Heart right ventricle (tissue), 16 donors: Measurements from ENCODE around the gene PPP1R2. TPM values are rescaled to one million over a fixed set of nuclear protein-coding genes. Genes with fewer than 3 reads are reported as not detected.

Experiments used
- ATAC-seq, 8 donors: fragments of 200-7000 bp; cut with Tn5 transposase; one replicate each; pipeline ENCODE4 v1.9.1; 2020; ENCODE audit warnings: mild to moderate bottlenecking in 8 of 8, moderate library complexity in 8 of 8, moderate number of reproducible peaks in 1 of 8
- DNase-seq, 2 donors: peaks; one replicate each; pipeline ENCODE4 v3.0.0-alpha.2; 2020
- H3K27ac ChIP-seq, 10 donors: fragments of 200-600 bp; sonication (generic) in 2 of 10; one replicate each; pipeline versions ENCODE4 v1.5.0 to v1.8.0; 2020 to 2022; ENCODE audit warnings: mild to moderate bottlenecking in 3 of 10
- H3K27me3 ChIP-seq, 7 donors: fragments of 200-600 bp; one replicate each; pipeline ENCODE4 v1.8.0; 2021 to 2022; ENCODE audit warnings: mild to moderate bottlenecking in 2 of 7
- H3K36me3 ChIP-seq, 9 donors: fragments of 200-600 bp; sonication (generic) in 1 of 9; one replicate each; pipeline versions ENCODE4 v1.5.0 to v1.8.0; 2020 to 2022; ENCODE audit warnings: mild to moderate bottlenecking in 2 of 9
- H3K4me1 ChIP-seq, 9 donors: fragments of 200-600 bp; sonication (generic) in 1 of 9; one replicate each; pipeline versions ENCODE4 v1.5.0 to v1.8.0; 2020 to 2022; ENCODE audit warnings: mild to moderate bottlenecking in 4 of 9
- H3K4me3 ChIP-seq, 10 donors: fragments of 200-600 bp; sonication (generic) in 2 of 10; one replicate each; pipeline versions ENCODE4 v1.5.0 to v1.8.0; 2020 to 2022; ENCODE audit warnings: mild to moderate bottlenecking in 7 of 10, moderate library complexity in 2 of 10
- H3K9me3 ChIP-seq, 11 donors: fragments of 200-600 bp in 10 of 11; sonication (generic) in 2 of 11; one replicate each; pipeline versions ENCODE4 v1.5.0 to v1.8.0; 2013 to 2022; ENCODE audit warnings: mild to moderate bottlenecking in 2 of 11, control low read depth in 1 of 11, moderate library complexity in 1 of 11
- WGBS, 2 donors: extraction: QIAGEN DNeasy Blood & Tissue Kit; methylation state at CpG; one replicate each; pipeline ENCODE4 v1.1.7; 2013; ENCODE audit warnings: inconsistent platforms in 1 of 2; 5-methylcytosine and 5-hydroxymethylcytosine counted together
- intact Hi-C, 10 donors: fragments of 100-400 bp; cut with DNase I; formaldehyde crosslinking; loops; one replicate each; pipeline versions ENCODE4 v1.11.1 to v1.14.2; 2022
- polyA plus RNA-seq, 2 donors: library from polyadenylated mRNA; stranded (reverse); fragments of 200-250 nt; gene quantifications; one replicate each; pipeline ENCODE4 v1.2.3, GENCODE V29; 2013
- total RNA-seq, 10 donors: library from RNA; stranded (reverse); fragmentation: NEBNext Ultra II Directional in 3 of 10; extraction: Animal tissue kit (Norgen Biotek cat#: 25700) in 3 of 10; gene quantifications; one replicate each; pipeline versions ENCODE4 v1.2.1 to v1.2.4, GENCODE V29; 2021 to 2023
- TF ChIP-seq, protein P1 (sequence below), 9 donors: fragments of 200-600 bp; sonication (generic) in 2 of 9; IDR thresholded peaks; one replicate each; pipeline versions ENCODE4 v1.5.0 to v1.8.0; 2021 to 2022; ENCODE audit warnings: antibody characterized with exemption in 9 of 9, mild to moderate bottlenecking in 5 of 9, moderate library complexity in 1 of 9
- donor health status: Arrhythmogenic right ventricular cardiomyopathy.
- donor health status: ischemic (EF 13 %, LVEDD 7.1; RV severe dilation, severe dysfunction).
- donor health status: healthy with polysubstance abuse.
- donor health status: DM: no; HTN: yes; CAD: no.
- donor health status: DM: no; HTN: no; CAD: no.
- donor health status: ischemic (EF 25% LVEDD 6.9; RV normal size, moderate dysfunction).
- donor health status: ischemic (EF 25% LVEDD 5.7; RV mildly dilated, moderate dysfunction).
- donor health status: healthy.
- donor health status: DM: yes; HTN: yes; CAD: no.
- donor health status: Ischemic cardiomyopathy.
- donor health status: ischemic (EF 35%, LVEDD 5.7; RV mildly dilated, moderate dysfunction).
- donor health status: nonischemic (EF 11% LVEDD 7.7; RV severe dilation, severe dysfunction).
- donor health status: DM: yes; HTN: yes; CAD: no.
- donor health status: PGD.
- donor health status: ischemic (EF 29% LVEDD 5.4; RV normal size, mild dysfunction).
- donor health status: nonischemic (EF 23%, LVEDD 6.1; RV moderate dilation, normal function).

Gene PPP1R2
- total and polyA plus RNA-seq, 12 donors = 15.4 to 55.2 (median 40.3) TPM

DNA sequence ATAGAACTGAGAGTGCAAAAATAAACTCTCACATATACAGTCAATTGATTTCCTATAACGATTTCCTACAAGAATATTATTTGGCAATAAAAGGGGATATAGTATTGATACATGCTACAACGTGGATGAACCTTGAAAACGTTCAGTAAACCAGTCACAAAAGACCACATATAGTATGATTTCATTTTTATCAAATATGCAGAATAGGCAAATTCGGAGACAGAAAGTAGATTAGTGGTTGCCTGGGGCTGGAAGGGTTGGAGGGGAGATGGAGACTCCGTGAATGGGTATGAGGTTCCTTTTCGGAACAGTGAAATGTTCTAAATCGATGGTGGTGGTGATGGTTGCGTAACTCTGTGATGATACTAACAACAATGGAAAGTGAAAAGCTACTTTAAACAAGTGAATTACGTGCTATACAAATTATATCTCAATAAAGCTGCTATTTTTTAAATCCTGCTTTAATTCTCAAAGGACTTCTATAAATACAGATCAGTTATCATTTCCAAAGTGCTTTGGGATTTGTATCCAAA lies 34.6 kb upstream of the PPP1R2 start:
- peaks cover 0 to 65% (median 4%) of the 10 kb centered on the region in 9 donors for H3K36me3 ChIP-seq
- no peak for DNase-seq
- no peaks in the 10 kb centered on the region for H3K27me3 ChIP-seq
- ATAC-seq = no peak
- peaks cover 3 to 24% (median 13%) of the 10 kb centered on the region in 9 donors for H3K4me1 ChIP-seq
- peaks cover 0 to 8% (median 0%) of the 10 kb centered on the region in 11 donors for H3K9me3 ChIP-seq
- intact Hi-C loops = no loop called here
- peak overlapping the region in 1 of 10 donors; percentile 6 for H3K27ac ChIP-seq
- no peak overlapping the region for H3K4me3 ChIP-seq
- TF ChIP-seq, protein P1, sequence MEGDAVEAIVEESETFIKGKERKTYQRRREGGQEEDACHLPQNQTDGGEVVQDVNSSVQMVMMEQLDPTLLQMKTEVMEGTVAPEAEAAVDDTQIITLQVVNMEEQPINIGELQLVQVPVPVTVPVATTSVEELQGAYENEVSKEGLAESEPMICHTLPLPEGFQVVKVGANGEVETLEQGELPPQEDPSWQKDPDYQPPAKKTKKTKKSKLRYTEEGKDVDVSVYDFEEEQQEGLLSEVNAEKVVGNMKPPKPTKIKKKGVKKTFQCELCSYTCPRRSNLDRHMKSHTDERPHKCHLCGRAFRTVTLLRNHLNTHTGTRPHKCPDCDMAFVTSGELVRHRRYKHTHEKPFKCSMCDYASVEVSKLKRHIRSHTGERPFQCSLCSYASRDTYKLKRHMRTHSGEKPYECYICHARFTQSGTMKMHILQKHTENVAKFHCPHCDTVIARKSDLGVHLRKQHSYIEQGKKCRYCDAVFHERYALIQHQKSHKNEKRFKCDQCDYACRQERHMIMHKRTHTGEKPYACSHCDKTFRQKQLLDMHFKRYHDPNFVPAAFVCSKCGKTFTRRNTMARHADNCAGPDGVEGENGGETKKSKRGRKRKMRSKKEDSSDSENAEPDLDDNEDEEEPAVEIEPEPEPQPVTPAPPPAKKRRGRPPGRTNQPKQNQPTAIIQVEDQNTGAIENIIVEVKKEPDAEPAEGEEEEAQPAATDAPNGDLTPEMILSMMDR (IDR thresholded peaks at IDR 0.05) = no peak
- 79 to 81% methylated on average over 9 of the region's 9 CpGs for WGBS, 2 donors

DNA sequence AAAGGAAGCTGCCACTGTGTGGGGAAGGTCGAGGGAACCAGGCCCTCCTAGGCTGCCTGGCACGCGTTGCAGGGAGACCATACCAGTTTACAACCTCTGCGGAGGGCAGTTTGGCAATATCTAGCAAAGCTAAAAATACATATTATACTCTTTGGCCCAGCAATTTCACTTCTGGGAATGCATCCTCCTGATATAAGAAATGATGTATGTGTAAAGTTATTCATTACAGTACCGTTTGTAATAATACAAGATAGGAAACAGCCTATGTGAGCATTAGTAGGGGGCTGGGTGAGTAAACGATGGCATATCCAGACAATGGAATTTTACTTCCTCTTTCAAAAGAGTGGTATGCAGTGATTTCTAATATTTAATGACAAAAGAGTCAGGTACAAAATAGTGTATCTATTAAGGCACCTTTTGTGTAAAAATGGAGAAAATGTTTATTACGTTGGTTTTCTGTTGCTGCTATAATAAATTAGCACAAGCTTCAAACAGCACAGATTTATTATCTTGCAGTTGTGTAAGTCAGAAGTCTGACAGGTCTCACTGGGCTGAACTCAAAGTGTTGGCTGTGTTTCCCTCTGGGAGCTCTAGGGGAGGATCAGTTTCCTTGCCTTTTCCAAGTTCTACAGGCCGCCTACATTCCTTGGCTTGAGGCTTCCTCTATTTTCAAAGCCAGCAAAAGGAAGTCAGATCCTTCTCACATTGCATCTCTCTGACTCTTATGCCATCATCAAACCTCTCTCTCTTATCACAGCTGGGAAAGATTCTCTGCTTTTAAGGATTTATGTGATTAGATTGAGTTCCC lies 31.6 kb upstream of the PPP1R2 start:
- H3K27ac ChIP-seq = no peak overlapping the region
- H3K36me3 ChIP-seq = peaks cover 0 to 92% (median 9%) of the 10 kb centered on the region in 9 donors
- no peaks in the 10 kb centered on the region for H3K27me3 ChIP-seq
- TF ChIP-seq, protein P1 (IDR thresholded peaks at IDR 0.05) = no peak
- intact Hi-C loops = no loop called here
- H3K9me3 ChIP-seq = peaks cover 0 to 8% (median 0%) of the 10 kb centered on the region in 11 donors
- H3K4me3 ChIP-seq = no peak overlapping the region
- ATAC-seq = peak in 4 of 8 donors; percentile 10 to 52 (median 32)
- DNase-seq = no peak
- peaks cover 3 to 31% (median 19%) of the 10 kb centered on the region in 9 donors for H3K4me1 ChIP-seq
- 61 to 69% methylated on average over 8 of the region's 8 CpGs for WGBS, 2 donors

DNA sequence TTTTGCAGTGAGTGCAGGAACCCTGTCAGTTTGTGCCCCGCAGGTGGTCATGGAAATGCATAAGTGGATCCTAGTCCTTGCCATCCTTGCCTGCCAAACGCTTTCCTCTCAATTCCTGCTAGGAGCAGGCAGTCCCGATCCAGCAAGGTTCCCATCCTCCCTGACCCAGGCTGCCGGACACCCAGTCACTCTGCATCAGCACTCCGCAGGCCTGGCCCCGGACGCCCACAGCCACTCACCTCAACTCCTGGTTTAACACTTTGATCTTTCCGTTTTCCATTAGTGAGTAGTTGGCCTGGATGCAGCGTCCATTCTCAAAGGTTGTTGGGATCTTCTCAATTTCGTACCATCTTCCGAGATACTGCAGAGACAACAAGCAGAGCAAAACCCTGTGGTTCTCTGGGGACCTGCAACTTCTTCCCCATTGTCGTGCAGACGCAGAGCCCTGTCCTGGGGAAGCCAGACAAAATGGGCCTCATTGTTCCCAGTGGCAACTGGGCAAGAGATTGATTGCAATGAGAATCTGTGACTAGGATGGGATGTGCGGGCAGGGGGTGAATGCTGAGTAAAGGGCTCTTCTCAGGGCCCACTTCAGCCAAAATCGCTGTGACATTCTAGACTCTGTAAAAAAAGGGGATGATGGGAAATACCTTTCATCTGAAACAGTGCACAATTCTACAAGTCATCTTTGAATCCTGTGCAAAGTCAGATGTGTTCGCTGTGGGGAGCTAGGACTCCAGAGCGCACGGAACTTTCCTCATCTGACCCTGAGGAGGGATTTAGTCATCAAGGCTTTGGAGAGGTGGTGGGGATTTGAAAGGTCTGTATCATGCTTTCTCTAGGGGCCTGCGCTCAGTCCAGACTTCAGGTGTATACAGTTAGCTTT lies 30.7 kb upstream of the PPP1R2 start:
- Histone ChIP-seq H3K27me3 (no peaks in the 10 kb centered on the region), H3K4me3 (no peak overlapping the region), H3K4me1 (peaks cover 3 to 31% (median 19%) of the 10 kb centered on the region in 9 donors), H3K36me3 (peaks cover 0 to 91% (median 9%) of the 10 kb centered on the region in 9 donors), H3K27ac (no peak overlapping the region), H3K9me3 (peaks cover 0 to 8% (median 0%) of the 10 kb centered on the region in 11 donors)
- 96 to 97% methylated on average over 19 of the region's 19 CpGs for WGBS, 2 donors
- TF ChIP-seq, protein P1 (IDR thresholded peaks at IDR 0.05) = no peak
- no peak for DNase-seq
- no peak for ATAC-seq
- intact Hi-C loops = no loop called here

DNA sequence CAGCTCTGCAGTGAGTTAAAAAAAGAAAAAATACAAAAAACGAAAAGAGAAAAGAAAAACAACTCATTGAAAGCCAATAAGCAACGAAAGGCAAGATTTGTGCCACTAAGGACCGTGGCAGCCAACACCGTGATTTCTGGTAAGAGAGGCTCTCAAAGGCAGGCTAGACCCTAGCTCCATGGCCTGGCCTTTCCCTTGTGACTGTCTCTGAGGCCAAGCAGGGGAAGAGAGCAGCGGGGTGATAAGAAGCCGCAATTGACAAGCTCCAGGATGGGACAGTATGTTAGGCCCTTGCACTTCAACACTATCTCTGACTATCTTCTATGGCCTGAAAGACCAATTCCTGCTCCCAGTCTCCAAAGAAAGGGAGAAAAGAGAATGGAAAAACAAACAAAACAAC lies 28.2 kb upstream of the PPP1R2 start:
- intact Hi-C loops = no loop called here
- H3K27ac ChIP-seq = peak overlapping the region in 5 of 10 donors; percentile 6 to 57 (median 49)
- DNase-seq = no peak

More for the DNA sequence above, 28.2 kb upstream of the PPP1R2 start:
- Histone ChIP-seq H3K4me1 (peaks cover 3 to 31% (median 19%) of the 10 kb centered on the region in 9 donors), H3K36me3 (peaks cover 0 to 75% (median 0%) of the 10 kb centered on the region in 9 donors), H3K9me3 (peaks cover 0 to 8% (median 0%) of the 10 kb centered on the region in 11 donors), H3K27me3 (peaks cover 0 to 6% (median 0%) of the 10 kb centered on the region in 7 donors), H3K4me3 (no peak overlapping the region)
- TF ChIP-seq, protein P1 (IDR thresholded peaks at IDR 0.05) = no peak
- peak in 3 of 8 donors; percentile 14 to 41 (median 26) for ATAC-seq
- WGBS, 2 donors = 35 to 40% methylated on average over 6 of the region's 6 CpGs
